Ectodermal cell (in vitro differentiated cells): ENCODE results near the gene MTCL1.

Experiments
- H3K27ac ChIP-seq: 2 replicates; pipeline ENCODE4 v1.7.0; 2013; ENCODE audit warnings: mild to moderate bottlenecking, low read depth, low read length; ENCODE audit not compliant: insufficient read depth, poor library complexity, severe bottlenecking
- H3K27me3 ChIP-seq: 2 replicates; pipeline ENCODE4 v1.7.0; 2013; ENCODE audit warnings: mild to moderate bottlenecking, low read length; ENCODE audit not compliant: insufficient read depth, control insufficient read depth, poor library complexity, severe bottlenecking
- H3K36me3 ChIP-seq: one replicate; pipeline ENCODE4 v1.7.0; 2013; ENCODE audit warnings: low read length; ENCODE audit not compliant: control insufficient read depth, insufficient read depth
- H3K4me1 ChIP-seq: one replicate; pipeline ENCODE4 v1.7.0; 2013; ENCODE audit warnings: low read length; ENCODE audit not compliant: control insufficient read depth, insufficient read depth
- H3K4me3 ChIP-seq: 2 replicates; pipeline ENCODE4 v1.7.0; 2013; ENCODE audit warnings: low read depth, low read length, control low read depth; ENCODE audit not compliant: insufficient read depth
- H3K9me3 ChIP-seq: 2 replicates; pipeline ENCODE4 v1.7.0; 2013; ENCODE audit warnings: mild to moderate bottlenecking, low read length, moderate library complexity; ENCODE audit not compliant: control insufficient read depth
- WGBS, 2 experiments: methylation state at CpG; one replicate each; pipeline ENCODE4 v1.1.7; 2013; ENCODE audit warnings: missing lambda C conversion rate in 2 of 2; 5-methylcytosine and 5-hydroxymethylcytosine counted together

MTCL1 gene

DNA sequence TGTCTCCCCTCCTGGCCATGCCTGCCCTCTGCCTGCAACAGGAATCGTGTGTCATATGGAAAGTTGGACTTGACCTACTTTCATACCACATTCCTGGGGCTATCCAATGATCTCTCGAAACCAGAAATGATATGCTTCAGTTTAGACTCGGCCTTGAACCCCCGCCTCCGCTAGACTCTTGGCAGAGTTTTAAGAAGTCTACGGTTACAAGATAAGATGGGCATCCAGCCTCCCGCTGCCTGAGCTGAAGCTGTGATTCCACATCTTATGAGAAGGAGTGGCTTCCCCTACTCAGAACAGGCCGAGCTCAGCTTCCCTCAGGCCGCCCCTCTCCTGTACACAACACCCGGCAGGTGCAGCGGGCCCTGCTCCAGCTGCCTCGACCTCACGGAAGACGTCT is 73.9 kb downstream of the MTCL1 start:
- 91 to 94% methylated on average over 14 of the region's 14 CpGs for WGBS, 2 experiments
- Histone ChIP-seq H3K36me3 (peaks cover under 1% of the 10 kb centered on the region), H3K4me3 (no peak overlapping the region), H3K27me3 (no peaks in the 10 kb centered on the region), H3K27ac (no peak overlapping the region), H3K9me3 (no peaks in the 10 kb centered on the region), H3K4me1 (peaks cover 42% of the 10 kb centered on the region)

DNA sequence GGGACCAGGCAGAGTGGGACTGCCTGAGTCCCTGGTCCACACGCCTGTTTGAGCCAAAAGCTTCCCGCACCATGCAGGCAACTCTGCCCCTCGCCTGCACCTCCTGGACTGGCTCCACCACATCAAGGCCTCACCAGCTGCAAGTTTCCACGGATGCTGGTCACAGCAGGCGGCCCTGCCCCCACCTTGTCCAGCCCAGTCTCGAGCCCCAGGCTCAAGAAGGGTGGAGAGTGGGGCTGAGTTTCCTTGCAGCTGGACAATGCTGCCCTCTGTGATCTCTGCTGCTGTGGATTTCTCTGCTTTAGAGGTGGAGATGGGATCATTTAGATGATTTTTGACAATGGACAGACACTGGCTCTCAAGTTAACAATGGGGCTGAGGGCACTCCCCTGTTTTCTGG is 74.9 kb downstream of the MTCL1 start:
- no peak overlapping the region for H3K27ac ChIP-seq
- peaks cover 40% of the 10 kb centered on the region for H3K4me1 ChIP-seq
- H3K4me3 ChIP-seq, result no peak overlapping the region
- H3K36me3 ChIP-seq, result peaks cover 4% of the 10 kb centered on the region
- 66 to 72% methylated on average over 6 of the region's 6 CpGs for WGBS, 2 experiments
- no peaks in the 10 kb centered on the region for H3K9me3 ChIP-seq
- H3K27me3 ChIP-seq, result no peaks in the 10 kb centered on the region

DNA sequence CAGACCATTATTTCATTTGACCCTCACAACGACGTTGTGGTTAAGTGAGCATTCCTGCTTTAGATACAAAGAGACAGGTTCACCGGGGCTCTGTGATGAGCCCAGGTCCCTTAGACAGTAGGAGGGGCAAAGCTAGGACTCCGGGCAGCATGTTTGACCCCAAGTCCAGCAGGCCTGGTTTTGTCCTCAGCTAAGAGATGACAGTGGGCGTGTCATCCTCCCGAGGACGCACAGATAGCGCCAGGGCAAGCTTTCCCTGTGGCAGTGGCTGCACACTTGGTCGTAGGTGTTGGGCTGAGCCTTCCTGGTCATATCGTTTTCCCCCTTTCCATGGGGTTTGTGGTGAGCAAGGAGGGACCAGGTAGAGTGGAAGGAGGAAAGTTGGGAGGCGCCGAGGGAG is 76.3 kb downstream of the MTCL1 start:
- no peaks in the 10 kb centered on the region for H3K27me3 ChIP-seq
- no peak overlapping the region for H3K4me3 ChIP-seq
- 88 to 90% methylated on average over 12 of the region's 12 CpGs for WGBS, 2 experiments
- peaks cover 44% of the 10 kb centered on the region for H3K4me1 ChIP-seq
- H3K9me3 ChIP-seq, result no peaks in the 10 kb centered on the region
- H3K36me3 ChIP-seq, result peaks cover 4% of the 10 kb centered on the region
- H3K27ac ChIP-seq, result no peak overlapping the region

DNA sequence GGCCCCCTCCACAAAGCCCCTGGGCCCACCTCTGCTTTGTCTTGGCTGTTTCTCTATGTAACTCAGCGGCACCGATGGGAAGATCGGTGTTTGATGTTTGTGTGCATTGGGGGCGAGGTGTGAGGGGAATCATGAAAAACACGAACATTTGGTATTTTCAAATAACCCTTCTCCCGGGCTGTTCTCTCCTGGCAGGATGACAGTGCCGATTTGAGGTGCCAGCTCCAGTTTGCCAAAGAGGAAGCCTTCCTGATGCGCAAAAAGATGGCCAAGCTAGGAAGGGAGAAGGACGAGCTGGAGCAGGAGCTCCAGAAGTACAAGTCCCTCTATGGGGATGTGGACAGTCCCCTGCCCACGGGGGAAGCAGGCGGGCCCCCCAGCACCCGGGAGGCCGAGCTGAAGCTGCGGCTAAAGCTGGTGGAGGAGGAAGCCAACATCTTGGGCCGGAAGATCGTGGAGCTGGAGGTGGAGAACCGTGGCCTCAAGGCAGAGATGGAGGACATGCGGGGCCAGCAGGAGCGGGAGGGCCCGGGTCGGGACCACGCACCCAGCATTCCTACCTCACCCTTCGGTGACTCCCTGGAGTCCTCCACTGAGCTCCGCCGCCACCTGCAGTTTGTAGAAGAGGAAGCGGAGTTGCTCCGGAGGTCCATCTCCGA is 78.1 kb downstream of the MTCL1 start:
- 95 to 96% methylated on average over 28 of the region's 28 CpGs for WGBS, 2 experiments
- no peak overlapping the region for H3K27ac ChIP-seq
- H3K4me3 ChIP-seq, result no peak overlapping the region
- peaks cover 50% of the 10 kb centered on the region for H3K4me1 ChIP-seq
- H3K9me3 ChIP-seq, result no peaks in the 10 kb centered on the region
- peaks cover 4% of the 10 kb centered on the region for H3K36me3 ChIP-seq
- H3K27me3 ChIP-seq, result no peaks in the 10 kb centered on the region

DNA sequence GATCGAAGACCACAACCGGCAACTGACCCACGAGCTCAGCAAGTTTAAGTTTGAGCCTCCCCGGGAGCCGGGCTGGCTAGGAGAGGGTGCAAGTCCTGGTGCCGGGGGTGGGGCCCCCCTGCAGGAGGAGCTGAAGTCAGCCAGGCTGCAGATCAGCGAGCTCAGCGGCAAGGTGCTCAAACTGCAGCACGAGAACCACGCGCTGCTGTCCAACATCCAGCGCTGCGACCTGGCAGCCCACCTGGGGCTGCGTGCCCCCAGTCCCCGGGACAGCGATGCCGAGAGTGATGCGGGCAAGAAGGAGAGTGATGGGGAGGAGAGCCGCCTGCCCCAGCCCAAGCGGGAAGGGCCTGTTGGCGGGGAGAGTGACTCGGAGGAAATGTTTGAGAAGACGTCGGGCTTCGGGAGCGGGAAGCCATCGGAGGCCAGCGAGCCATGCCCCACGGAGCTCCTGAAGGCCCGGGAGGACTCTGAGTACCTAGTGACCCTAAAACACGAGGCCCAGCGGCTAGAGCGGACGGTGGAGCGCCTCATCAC is 78.7 kb downstream of the MTCL1 start:
- Histone ChIP-seq H3K4me3 (no peak overlapping the region), H3K27ac (no peak overlapping the region), H3K36me3 (peaks cover 4% of the 10 kb centered on the region), H3K4me1 (peaks cover 49% of the 10 kb centered on the region), H3K9me3 (no peaks in the 10 kb centered on the region), H3K27me3 (no peaks in the 10 kb centered on the region)
- 96% methylated on average over 35 of the region's 35 CpGs for whole genome bisulfite sequencing, 2 experiments

DNA sequence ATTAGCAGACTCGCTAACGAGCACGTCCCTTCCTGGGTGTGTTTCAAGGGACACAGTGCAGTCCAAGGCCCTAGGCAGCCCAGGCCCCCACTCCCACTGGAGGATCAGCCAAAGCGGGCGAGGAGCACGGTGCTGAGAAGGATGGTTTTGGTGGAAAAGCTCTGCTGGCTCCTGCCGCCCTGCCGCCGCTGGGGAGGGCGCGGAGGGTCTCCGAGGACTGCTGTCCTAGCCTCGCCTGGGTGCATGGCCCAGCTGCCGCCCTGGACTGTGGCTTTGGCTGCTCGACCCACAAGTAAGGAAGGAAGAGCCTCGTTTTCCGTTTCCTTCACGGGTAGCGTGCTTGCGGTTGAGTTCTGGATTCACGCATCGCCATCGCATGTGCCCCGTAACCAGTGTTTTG is 79.9 kb downstream of the MTCL1 start:
- H3K4me3 ChIP-seq, result no peak overlapping the region
- no peak overlapping the region for H3K27ac ChIP-seq
- H3K4me1 ChIP-seq, result peaks cover 40% of the 10 kb centered on the region
- H3K36me3 ChIP-seq, result peaks cover 4% of the 10 kb centered on the region
- H3K9me3 ChIP-seq, result no peaks in the 10 kb centered on the region
- 95 to 96% methylated on average over 24 of the region's 24 CpGs for WGBS, 2 experiments
- H3K27me3 ChIP-seq, result no peaks in the 10 kb centered on the region

DNA sequence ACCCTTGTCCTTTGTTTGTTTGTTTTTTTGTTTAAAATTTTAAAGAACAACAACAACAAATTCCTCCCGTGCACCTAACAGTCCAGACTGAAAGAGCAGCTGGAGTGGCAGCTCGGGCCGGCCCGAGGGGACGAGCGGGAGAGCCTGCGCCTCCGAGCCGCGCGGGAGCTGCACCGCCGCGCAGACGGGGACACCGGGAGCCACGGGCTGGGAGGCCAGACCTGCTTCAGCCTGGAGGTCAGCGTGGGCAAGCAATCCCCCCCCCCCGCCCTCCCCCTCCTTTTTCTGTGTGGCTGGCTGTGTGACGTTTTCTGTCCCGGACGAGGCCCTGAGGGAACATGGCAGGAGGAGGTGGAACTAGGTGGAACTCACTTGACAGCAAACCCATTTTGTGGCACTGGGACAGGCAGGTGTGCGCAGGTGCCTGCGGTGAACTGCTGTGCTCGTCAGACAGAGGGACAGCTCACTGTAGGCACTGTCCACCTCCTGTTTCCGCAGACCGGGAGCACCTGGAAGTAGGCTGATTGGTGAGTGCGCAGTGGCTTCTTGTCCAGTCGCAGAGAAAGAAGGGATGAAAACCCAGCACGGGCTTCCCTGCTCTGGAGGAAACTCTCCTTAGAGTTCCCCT is 80.6 kb downstream of the MTCL1 start:
- Histone ChIP-seq H3K4me1 (peaks cover 37% of the 10 kb centered on the region), H3K4me3 (no peak overlapping the region), H3K27ac (no peak overlapping the region), H3K36me3 (peaks cover 4% of the 10 kb centered on the region), H3K9me3 (no peaks in the 10 kb centered on the region), H3K27me3 (no peaks in the 10 kb centered on the region)
- WGBS, 2 experiments, result 93% methylated on average over 27 to 30 of the region's 30 CpGs

DNA sequence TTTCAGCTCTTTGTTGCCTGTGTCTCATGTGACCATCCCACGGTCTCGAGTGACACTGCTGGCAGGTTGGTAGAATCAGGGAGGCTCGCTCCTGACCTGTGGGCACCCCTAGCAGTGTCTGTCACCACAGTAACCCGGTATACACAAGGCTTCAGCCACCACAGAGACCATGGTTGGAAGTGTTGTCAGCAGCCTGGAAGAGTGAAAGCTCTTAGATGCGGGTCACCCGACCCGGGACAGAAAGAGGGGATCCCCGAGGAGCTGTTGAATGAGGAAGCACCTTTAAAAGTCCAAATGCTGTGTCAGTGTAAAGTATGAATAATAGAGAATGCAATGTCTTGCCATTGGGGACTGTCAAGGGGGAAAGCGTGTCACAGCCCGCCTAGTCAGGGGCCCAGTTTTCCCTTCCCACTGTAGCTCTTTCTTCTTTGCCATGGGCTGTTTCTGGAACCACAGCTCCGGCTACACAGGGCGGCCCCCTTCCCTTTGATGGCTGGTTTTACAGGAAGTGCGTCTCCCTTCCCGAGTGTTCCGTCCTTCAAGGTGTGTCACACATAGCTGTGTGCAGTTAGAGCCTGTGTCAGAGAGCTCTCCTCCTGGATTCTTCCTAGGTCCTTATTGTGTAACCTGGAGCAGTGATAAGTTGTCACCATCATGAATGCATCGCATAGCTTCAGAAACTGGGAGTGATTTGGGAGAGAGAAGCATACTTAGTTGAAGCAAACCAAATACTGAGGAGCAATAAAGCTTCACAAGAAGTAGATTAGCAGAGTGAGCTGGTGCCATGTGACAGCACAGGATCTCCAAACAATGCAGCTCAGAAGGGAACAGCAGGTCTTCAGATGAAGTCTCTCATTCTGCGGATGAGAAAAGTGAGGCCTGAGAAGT is 81.4 kb downstream of the MTCL1 start:
- Histone ChIP-seq H3K9me3 (no peaks in the 10 kb centered on the region), H3K27me3 (no peaks in the 10 kb centered on the region), H3K36me3 (peaks cover 4% of the 10 kb centered on the region), H3K27ac (no peak overlapping the region), H3K4me3 (no peak overlapping the region), H3K4me1 (peaks cover 35% of the 10 kb centered on the region)
- WGBS, 2 experiments, result 93 to 95% methylated on average over 17 of the region's 17 CpGs

DNA sequence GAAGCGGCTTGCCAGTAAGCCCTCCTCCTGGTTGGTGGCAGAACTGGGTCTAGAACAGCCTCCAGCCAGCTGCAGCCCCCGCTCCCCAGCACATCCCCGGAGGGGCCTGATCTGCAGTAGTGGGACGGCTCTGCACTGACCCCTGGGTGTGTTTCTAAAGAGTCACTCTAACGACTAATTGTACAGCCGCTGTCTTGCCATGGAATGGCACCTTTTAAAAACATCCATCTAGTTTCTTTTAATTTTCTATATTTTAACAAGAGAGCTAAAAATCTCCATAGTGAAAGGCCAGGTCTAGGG is 82.0 kb downstream of the MTCL1 start:
- Histone ChIP-seq H3K36me3 (peaks cover 4% of the 10 kb centered on the region), H3K27me3 (no peaks in the 10 kb centered on the region), H3K27ac (no peak overlapping the region), H3K4me1 (peaks cover 30% of the 10 kb centered on the region), H3K4me3 (no peak overlapping the region), H3K9me3 (no peaks in the 10 kb centered on the region)
- 78 to 83% methylated on average over 6 of the region's 6 CpGs for WGBS, 2 experiments

DNA sequence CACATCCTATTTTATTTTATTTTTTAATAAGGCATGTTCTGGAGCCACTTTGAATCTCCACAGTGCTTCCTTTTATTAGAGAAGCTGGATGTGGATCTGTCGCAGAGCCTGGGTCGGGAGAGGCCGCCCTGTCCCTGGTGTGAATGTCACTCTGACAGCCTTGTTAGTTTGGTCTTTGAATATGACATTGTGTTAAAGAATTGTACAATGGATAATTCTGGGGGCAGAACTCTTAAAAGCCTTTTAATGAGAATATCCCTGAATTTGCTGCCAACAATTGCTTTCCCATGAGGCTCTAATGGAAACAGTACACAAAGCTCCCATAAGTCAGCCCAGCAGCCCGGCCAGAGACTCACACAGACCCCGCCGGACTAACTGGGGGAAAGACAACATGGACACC is 82.4 kb downstream of the MTCL1 start:
- no peak overlapping the region for H3K4me3 ChIP-seq
- H3K36me3 ChIP-seq, result peaks cover 4% of the 10 kb centered on the region
- H3K27me3 ChIP-seq, result no peaks in the 10 kb centered on the region
- 94% methylated on average over 6 of the region's 6 CpGs for WGBS, 2 experiments
- H3K4me1 ChIP-seq, result peaks cover 33% of the 10 kb centered on the region
- no peaks in the 10 kb centered on the region for H3K9me3 ChIP-seq
- no peak overlapping the region for H3K27ac ChIP-seq
